Activated CD4-positive, CD25-positive, alpha-beta regulatory T cell treated with anti-CD3 and anti-CD28 coated beads, Interleukin-2, amount 50 U/mL, for 16 hours (primary cell): ENCODE measurements around the gene ANO7.

Experiments
- DNase-seq: peaks from one replicate; pipeline ENCODE4 v3.0.0-alpha.2; 2020; ENCODE audit warnings: low read depth, low spot score

ANO7 gene

DNA sequence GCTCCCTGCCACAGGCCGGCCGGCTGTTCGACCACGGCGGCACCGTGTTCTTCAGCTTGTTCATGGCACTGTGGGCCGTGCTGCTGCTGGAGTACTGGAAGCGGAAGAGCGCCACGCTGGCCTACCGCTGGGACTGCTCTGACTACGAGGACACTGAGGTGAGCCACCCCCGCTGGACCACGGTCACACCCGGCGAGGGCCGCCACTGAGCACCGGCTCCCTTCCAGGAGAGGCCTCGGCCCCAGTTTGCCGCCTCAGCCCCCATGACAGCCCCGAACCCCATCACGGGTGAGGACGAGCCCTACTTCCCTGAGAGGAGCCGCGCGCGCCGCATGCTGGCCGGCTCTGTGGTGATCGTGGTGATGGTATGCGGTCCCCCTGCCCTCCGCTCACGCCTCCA, 20.8 kb downstream of the ANO7 start:
- DNase-seq: no peak

- DNase-seq: no peak
These were observed 22.8 kb downstream of the ANO7 start for GRCh38 chr2:241211276-241211675.

GRCh38 chr2:241213041-241213440, 24.6 kb downstream of the ANO7 start:
- no peak for DNase-seq

DNA sequence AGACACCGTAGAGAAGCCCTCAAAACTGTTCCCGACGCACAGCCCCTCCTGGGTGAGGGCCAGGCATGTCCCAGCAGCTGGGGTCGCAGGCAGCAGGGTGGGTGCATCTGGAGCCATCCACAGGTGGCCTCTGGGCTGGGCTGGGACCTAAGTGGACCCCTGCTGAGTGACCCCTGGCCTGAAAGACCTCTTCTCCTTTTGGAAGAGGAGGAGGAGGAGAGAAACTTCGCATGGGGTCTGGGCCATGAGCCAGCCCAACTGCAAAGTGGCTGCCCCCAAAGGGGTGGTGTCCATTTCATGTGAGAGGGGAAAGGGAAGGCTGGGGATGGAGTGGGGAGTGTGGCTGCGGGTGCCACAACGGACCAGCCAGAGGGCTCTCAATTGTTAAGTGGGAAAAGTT, 25.1 kb downstream of the ANO7 start:
- no peak for DNase-seq

- no peak for DNase-seq
These were observed 25.7 kb downstream of the ANO7 start for GRCh38 chr2:241214209-241214608.

GRCh38 chr2:241214766-241215165, 26.3 kb downstream of the ANO7 start:
- no peak for DNase-seq

GRCh38 chr2:241215421-241215820, 26.9 kb downstream of the ANO7 start:
- DNase-seq: no peak

DNA sequence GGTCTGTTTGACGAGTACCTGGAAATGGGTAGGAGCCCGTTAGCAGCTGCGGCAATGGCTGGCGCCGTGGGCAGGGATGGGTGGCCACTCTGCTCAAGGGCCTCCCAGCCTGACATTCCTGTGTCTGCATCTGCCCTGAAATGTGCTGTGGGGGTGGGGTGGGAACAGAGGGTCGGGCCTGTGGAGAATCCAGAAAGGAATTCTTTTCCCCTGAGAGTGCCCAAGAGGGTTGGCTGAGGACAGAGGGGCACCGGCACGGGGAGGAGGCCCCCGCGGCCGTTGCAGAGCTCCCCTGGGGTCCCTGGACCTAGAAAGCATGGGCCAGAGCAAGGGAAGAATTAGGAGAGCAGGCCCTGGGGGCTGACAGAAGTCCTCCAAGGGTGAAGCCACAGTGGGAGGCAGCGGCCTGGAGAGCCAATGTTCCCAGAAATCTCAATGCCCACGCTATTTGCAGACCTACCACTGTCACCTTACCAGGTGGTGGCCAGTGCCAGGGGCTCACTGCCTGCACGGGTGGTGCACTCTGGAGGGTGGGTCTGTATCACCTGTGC, 27.8 kb downstream of the ANO7 start:
- no peak for DNase-seq

DNA sequence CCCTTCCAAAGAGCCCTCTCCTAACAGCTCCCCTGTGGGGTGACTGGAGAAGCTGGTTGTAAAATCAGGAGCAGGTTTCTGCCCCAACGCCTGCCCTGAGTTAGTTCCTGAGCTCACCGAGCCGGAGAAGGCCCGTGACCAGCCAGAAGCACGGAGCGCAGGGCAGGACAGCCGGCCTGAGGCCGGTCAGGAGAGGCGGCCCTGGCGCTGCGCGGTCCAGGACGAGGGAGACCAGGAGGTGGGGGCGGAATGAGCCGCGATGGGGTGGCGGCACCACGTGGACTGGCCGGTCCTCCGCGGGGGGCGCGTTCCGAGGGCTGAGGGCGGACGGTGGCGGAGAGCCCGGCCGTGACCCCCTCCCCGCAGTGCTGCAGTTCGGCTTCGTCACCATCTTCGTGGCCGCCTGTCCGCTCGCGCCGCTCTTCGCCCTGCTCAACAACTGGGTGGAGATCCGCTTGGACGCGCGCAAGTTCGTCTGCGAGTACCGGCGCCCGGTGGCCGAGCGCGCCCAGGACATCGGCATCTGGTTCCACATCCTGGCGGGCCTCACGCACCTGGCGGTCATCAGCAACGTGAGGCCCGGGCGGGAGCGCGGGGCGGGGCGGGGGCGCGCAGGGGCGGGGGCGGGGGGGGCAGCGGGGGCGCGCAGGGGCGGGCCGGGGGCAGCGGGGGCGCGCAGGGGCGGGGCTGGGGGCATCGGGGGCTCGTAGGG, 29.0 kb downstream of the ANO7 start:
- no peak for DNase-seq

DNA sequence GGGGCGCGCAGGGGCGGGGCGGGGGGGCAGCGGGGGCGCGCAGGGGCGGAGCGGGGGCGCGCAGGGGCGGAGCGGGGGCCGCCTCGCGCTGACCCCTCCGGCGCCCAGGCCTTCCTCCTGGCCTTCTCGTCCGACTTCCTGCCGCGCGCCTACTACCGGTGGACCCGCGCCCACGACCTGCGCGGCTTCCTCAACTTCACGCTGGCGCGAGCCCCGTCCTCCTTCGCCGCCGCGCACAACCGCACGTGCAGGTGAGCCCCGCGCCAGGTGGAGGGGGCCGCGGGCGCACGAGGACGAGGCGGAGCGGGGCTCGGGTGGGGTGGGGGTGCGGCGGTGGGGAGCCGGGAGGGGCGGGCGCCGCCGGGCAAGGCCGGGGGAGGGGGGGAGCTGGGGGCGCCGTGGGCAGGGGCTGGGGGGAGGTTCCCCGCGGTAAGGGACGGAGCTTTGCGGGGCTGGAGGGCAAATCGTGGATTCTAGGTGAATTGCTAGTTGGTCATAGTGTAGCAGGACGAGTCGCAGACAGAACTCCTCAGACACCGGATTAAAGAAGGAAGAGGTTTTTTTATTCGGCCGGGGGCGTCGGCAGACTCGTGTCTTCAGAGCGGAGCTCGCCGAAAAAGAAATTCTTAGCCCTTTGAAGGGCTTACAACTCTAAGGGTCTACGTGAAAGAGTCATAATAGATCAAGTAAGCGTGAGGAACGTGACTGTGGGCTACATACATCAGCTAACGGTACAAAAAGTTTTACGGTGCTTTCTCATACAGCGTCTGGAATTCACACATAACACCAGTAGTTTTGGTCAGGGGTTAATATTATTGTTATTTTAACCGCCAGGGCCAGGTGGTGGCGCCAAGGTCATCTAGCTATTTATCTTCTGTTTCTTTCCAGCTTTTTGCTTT, 29.9 kb downstream of the ANO7 start:
- DNase-seq: no peak

GRCh38 chr2:241219030-241219382, 30.5 kb downstream of the ANO7 start:
- DNase-seq: no peak

- no peak for DNase-seq
These were observed 31.4 kb downstream of the ANO7 start for GRCh38 chr2:241219856-241220356.

DNA sequence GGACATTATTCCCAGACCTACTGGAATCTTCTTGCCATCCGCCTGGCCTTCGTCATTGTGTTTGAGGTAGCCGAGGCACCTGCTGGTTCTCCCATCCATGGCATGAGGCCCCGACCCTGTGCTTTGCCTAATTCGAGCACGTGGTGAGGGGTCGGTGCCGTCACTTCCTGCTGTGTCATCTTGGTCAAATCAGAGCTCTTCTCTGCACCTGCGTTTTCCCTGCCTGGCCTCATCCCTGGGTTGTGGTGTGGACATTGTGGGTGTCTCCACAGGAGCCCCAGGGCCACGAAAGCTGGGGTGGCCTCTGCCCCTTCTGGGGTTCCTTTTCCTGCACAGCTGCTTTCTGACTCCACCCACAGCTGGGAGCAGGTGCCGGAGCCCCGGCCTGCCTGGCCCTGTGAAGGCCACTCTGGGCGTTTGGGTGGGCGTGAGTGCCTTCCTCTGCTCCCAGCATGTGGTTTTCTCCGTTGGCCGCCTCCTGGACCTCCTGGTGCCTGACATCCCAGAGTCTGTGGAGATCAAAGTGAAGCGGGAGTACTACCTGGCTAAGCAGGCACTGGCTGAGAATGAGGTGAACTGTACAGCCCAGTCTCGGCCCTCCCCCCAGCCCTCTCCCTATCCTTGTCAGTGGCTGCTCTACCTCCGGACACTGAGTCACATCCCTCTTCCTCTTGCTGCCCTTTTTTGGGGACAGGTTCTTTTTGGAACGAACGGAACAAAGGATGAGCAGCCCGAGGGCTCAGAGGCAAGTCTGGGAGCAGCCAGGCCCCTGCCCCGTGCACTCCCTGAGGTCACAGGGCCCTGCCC, 34.9 kb downstream of the ANO7 start:
- no peak for DNase-seq

GRCh38 chr2:241224018-241224850, 35.8 kb downstream of the ANO7 start:
- no peak for DNase-seq

DNA sequence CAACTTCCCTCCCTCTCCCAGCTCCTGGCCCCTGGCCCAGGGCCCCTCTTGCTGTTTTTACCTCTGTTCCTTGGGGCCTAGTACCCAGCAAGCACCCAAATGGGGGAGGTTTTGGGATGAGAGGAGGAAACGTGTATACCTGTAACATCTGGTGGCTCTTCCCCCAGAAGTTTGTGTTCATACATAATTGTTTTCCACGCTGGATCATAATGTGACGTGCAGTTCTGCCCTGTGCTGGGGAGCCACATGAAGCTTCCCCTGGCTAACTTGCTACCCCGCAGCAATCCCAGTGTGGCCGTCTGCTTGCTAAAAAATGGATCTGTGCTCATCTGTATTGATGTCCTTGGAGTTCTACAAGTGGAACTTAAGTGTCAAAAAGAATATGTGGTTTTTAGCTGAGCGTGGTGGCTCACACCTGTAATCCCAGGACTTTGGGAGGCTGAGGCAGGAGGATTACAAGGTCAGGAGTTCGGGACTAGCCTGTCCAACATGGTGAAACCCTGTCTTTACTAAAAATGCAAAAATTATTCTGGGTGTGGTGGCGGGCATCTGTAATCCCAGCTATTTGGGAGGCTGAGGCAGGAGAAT, 36.5 kb downstream of the ANO7 start:
- DNase-seq: no peak

DNA sequence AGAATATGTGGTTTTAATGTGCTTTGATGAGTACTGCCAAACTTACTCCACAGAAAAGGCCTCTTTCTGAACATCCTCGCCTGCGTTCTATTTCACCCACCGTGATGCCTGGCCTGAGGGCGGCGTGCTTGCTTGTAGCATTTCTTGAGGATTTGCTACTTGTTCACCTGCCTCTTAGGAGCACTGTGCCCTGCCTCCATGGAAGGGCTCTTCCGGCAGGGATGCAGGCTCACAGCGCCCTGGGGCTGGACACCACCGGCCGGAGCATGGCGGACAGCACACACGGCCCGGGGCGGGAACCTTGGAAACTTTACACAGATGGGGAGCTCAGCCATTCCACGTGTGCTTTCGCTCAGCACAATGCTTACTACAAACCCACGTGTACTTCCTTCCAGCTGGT, 37.1 kb downstream of the ANO7 start:
- DNase-seq: no peak

DNA sequence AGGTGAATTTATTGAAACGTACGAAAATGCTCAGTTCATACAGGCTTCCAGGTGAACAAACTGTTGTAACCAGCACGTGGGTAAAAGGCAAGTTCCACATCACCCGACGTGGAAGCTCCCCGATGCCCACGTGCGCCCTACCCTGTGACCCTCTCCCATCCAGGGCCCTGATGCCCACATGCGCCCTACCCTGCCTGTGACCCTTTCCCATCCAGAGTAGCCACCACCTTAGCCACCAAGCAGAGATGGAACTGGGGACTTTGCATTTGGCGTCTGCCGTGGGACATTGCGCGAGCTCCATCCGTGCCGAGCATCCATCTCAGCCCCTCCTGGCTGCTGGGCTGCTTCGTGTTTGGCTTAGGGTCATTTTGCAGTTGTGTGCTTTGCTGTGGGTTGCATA, 37.5 kb downstream of the ANO7 start:
- DNase-seq: no peak

DNA sequence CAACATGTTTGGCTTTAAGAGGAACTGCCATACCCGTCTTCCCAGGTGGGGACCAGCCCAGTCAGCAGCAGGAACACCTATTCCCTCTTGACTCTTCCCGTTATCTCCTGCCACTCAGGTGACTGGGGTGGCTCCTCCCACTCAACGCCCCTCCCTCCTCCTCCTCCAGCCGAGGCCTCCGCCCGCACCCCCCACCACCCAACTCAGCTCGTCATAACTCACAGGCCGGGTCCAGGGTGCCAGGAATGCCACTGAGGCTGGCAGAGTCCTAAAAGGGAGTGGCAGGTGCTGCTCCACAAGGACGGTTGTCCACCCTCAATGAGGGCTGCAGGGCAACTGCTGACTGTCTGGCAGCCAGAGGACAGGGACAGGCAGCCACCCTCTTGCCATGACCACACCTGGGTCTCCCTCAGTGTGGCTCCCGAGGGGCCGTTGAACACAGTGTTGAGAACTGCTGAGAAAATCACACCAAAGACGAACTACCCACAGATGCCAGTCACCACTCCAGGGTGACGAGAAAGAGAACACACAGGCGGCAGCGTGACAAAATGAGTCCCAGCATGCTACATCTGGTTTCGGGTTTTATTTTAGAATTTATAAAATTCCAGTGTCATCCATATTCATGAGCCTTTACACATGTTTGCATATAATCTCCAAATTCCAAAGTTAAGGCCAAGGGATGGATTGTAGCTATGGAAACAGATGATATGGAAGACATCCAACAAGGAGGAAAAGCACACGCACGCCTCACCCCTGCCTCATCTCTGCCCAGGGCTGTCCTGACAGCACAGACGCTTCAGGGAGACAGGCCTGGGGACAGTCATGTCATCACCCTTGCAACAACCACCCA, 38.5 kb downstream of the ANO7 start:
- DNase-seq: no peak

DNA sequence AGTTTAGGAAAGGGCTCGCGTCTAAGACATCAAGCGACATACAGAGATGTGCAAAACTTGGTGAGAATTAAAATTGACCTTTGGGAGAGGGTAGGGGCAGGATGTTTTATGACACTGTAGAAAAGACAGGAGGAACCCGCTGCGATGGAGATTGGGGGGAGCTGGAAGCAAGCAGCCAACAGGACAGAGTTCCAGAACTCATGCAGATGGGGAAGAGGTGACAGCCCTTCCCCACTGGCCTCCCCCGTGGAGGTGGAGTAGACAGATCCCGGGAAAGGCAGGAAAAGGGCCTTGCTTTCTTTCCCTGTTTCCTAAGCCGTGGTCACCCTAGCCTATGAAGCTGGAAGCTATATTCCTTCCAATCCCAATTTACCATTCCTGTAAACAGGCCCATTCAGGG, 39.1 kb downstream of the ANO7 start:
- DNase-seq: no peak
